ENCODE results near the gene RTL10. TPM values are rescaled to one million over a fixed set of nuclear protein-coding genes. Genes with fewer than 3 reads are reported as not detected.

RTL10 gene
- polyA plus RNA-seq, 1 of the 3 experiments (the other 2 are of a cell fraction) = 7.8 TPM

- Histone ChIP-seq H3K4me1 (ENCODE audit: control insufficient read depth in 1 of 2, insufficient read depth in 2 of 2, low read depth in 1 of 2, low read length in 1 of 2) (no peaks in the 10 kb centered on the region; a peak in 1 of 4 replicates), H3K9ac (no peak overlapping the region), H3K27ac (ENCODE audit: low read depth in 2 of 2, low read length in 1 of 2) (no peak overlapping the region), H3K9me3 (no peaks in the 10 kb centered on the region), H2AFZ (ENCODE audit: low read depth) (no peak overlapping the region), H3K36me3 (replicated peaks in 1 of 2; ENCODE audit: control insufficient read depth in 1 of 2, insufficient read depth in 2 of 2, low read length in 1 of 2) (no peaks in the 10 kb centered on the region), H3K4me3 (ENCODE audit: low read depth in 2 of 2, low read length in 1 of 2) (no peak overlapping the region), H4K20me1 (ENCODE audit: insufficient read depth) (no peaks in the 10 kb centered on the region), H3K79me2 (ENCODE audit: insufficient read depth) (no peaks in the 10 kb centered on the region), H3K9me2 (no peaks in the 10 kb centered on the region), H3K4me2 (no peak overlapping the region), H3K27me3 (ENCODE audit: insufficient read depth) (no peaks in the 10 kb centered on the region), H3F3A (replicated peaks; ENCODE audit: insufficient read depth) (no peaks in the 10 kb centered on the region)
- 93% methylated on average over 5 of the region's 12 CpGs for WGBS (ENCODE audit: low lambda C conversion rate)
- ChIA-PET CTCF (interaction anchor here (1.1 to 4.1 kb wide), 2 partner anchors 113 to 139 kb away, joined by 4 to 22 read pairs; no protein-coding TSS in a partner anchor), POLR2A (no interaction called here)
- no peak for TF ChIP-seq EZH2phosphoT487 (IDR thresholded peaks at IDR 0.05; ENCODE audit: borderline replicate concordance, low read depth)
- TF ChIP-seq JUND (IDR thresholded peaks at IDR 0.05) = no peak
- TF ChIP-seq FOXM1 (IDR thresholded peaks at IDR 0.05; ENCODE audit: low read depth) = no peak
- no peak for TF ChIP-seq SMC3 (IDR thresholded peaks at IDR 0.05; ENCODE audit: low read depth, low read length)
- TF ChIP-seq ELF1 (IDR thresholded peaks at IDR 0.05) = no peak
- no peak for TF ChIP-seq PBX3 (IDR thresholded peaks at IDR 0.05)
- TF ChIP-seq EP300 (IDR thresholded peaks at IDR 0.05; ENCODE audit: borderline replicate concordance in 1 of 2, low read depth in 1 of 2, low read length in 1 of 2) = no peak
- TF ChIP-seq, protein P1, sequence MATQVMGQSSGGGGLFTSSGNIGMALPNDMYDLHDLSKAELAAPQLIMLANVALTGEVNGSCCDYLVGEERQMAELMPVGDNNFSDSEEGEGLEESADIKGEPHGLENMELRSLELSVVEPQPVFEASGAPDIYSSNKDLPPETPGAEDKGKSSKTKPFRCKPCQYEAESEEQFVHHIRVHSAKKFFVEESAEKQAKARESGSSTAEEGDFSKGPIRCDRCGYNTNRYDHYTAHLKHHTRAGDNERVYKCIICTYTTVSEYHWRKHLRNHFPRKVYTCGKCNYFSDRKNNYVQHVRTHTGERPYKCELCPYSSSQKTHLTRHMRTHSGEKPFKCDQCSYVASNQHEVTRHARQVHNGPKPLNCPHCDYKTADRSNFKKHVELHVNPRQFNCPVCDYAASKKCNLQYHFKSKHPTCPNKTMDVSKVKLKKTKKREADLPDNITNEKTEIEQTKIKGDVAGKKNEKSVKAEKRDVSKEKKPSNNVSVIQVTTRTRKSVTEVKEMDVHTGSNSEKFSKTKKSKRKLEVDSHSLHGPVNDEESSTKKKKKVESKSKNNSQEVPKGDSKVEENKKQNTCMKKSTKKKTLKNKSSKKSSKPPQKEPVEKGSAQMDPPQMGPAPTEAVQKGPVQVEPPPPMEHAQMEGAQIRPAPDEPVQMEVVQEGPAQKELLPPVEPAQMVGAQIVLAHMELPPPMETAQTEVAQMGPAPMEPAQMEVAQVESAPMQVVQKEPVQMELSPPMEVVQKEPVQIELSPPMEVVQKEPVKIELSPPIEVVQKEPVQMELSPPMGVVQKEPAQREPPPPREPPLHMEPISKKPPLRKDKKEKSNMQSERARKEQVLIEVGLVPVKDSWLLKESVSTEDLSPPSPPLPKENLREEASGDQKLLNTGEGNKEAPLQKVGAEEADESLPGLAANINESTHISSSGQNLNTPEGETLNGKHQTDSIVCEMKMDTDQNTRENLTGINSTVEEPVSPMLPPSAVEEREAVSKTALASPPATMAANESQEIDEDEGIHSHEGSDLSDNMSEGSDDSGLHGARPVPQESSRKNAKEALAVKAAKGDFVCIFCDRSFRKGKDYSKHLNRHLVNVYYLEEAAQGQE (IDR thresholded peaks at IDR 0.05; ENCODE audit: low read depth, low read length) = no peak
- TF ChIP-seq GATA2 (CRISPR knock-in tag; IDR thresholded peaks at IDR 0.05) = no peak
- TF ChIP-seq TCF12 (IDR thresholded peaks at IDR 0.05) = no peak
- no peak for TF ChIP-seq IRF3 (IDR thresholded peaks at IDR 0.05; ENCODE audit: low read depth, low read length)
- no peak for TF ChIP-seq RXRA (IDR thresholded peaks at IDR 0.05; ENCODE audit: borderline replicate concordance, low read depth)
- TF ChIP-seq TAF1 (IDR thresholded peaks at IDR 0.05; ENCODE audit: borderline replicate concordance, low read depth, low read length) = no peak
- TF ChIP-seq RAD21 (IDR thresholded peaks at IDR 0.05; ENCODE audit: low read length) = no peak
- no peak for TF ChIP-seq YY1 (IDR thresholded peaks at IDR 0.05; ENCODE audit: low read depth)
- DNase-seq = no peak
Observed at GRCh38 chr22:19869497-19870152, 15.0 kb upstream of the RTL10 start.
